GM21360 (cell line): ENCODE measurements around the gene CPHXL.

Source experiments
- ATAC-seq: cut with Tn5 transposase; IDR thresholded peaks from one replicate; pipeline ENCODE4 v1.9.1; 2021; ENCODE audit warnings: mild to moderate bottlenecking, moderate library complexity; ENCODE audit not compliant: unreplicated experiment

Gene CPHXL

DNA sequence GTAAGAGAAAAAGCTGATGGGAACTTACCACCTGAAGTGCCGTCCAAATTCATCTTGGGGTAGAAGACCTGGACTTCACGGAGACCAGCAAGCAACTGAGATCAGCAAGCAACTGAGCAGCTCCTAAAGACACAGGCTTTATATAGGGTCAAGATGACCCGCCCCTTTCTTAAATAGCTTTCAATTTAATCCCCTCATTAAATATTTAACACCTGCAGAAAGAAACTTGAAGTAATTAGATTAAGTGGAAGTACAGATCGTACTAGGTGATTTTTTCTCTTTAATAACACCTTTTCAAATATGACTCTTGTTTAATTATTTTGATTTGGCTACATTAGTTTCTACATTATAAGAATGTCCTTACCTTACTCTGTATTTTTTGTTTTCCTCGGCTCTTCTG lies at the start of gene CPHXL:
Gene CPHXL (minus strand): TSS at position 101 of the 400 bp plus-strand sequence. CDS start 48 bp downstream, at position 53.
- no peak for ATAC-seq

DNA sequence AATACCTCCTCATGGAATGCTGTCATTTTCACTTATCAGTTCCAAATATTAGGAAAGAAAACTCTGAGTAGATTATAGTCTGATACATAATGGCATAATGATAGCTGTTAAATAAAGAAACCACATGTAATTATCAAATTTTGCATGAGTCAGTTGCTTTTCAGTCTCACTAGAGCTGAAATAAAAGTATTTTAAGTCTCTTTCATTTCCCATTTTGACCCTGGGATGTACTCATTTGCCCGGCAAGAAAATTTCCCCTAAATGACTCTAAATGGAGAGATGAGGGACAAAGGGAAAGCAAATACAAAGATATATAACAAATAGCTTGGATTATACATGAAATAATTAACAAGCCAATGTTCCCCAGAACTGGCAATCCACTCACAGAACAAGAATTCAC lies 47.9 kb upstream of the CPHXL start:
- peak; percentile 70 for ATAC-seq

DNA sequence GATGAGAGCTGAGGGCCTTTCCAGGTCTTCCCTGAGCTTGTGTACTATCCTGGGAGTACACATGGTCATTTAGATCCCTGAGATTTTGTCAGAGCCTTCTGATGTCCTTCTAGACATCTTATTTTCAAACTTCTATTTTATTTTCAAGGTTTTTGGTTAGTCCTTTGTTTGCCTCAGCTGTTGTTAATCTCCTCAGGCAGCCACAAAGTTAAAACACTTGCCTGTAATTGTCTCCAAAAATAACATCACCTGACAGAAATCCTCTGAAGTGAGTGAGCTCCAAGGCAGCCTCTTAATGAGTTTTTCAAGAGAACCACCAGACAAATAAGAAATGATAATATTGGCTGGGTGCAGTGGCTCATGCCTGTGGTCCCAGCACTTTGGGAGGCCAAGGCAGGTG lies 43.8 kb upstream of the CPHXL start:
- no peak for ATAC-seq

DNA sequence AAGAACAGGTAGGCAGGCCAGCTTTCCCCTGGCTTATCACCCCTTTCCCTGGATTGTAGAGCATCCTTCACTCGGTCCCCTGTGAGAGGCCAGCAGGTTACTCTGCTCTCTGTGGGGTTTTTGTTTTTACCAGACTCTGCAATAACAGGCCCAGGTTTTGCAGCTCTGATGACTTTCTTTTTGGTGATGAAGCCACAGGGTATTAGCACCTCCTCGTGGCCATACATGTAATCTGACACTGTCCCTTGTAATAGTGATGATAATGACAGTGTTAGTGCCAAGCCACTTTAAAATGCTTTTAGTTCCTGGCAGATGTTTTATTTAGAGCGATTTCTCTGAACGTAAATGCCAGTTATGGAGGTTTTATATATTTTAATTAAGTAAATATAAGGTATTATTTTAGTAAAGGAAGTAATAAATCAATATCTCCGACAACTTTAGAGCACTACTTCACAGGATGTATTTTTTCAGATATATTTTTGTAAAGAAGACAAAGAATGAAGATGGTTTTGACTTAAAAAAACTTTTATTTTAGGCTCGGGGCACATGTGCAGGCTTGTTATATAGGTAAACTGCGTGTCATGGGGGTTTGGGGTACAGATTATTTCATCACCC lies 38.0 kb upstream of the CPHXL start:
- ATAC-seq = peak; percentile 83

DNA sequence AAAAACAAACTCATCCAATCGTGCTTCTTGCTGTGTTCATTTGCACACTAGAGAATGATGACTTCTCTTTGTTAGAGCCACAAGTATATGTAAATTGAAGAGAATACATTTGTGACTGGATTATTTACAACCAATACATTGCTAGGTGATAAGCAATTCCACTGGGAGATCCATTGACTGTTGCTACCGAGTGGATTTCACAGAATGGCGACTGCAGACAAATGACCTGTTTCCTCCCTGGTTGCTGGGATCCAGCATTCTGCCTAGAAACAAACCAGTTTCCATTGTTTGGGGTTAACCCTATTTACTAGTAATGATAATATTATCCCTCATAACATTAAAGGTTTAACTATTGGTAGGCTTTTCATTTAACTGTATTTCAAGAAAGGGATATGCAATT lies 36.9 kb upstream of the CPHXL start:
- ATAC-seq = no peak

DNA sequence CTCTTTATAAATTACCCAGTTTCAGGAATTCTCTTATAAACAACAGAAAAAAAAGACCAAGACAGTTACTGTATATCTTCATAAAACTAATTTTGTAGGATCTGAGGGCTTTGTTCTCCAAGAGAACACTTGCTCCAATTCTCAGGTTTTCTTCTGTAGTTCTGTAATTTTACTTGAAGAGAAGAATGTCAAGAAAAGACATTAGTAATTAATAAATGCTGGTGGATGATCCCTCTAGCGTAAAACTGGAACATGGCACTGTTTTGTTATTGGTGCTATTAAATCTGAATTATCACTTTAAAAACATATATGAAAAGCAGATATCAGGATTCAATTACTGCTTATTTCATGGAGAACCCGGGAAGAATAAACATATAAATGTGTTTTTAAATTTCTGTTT lies 36.5 kb upstream of the CPHXL start:
- ATAC-seq = no peak

DNA sequence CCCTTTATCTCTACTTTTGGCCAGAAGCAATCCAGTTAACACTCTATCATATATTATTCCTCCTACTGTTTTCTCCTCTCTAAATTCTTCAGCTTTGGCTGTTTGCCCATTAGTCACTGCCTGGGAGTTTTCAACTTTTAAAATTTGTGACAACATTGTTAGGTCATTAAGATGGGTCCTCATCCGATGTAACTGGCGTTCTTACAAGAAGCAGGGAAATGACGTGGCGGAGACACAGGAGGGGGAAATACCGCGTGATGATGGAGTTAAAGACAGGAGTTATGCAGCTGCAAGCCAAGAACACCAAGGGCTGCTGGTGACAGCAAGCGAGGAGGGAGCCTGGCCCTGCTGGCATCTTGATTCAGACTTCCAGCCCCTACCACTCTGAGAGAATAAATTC lies 34.8 kb upstream of the CPHXL start:
- ATAC-seq = peak; percentile 50

DNA sequence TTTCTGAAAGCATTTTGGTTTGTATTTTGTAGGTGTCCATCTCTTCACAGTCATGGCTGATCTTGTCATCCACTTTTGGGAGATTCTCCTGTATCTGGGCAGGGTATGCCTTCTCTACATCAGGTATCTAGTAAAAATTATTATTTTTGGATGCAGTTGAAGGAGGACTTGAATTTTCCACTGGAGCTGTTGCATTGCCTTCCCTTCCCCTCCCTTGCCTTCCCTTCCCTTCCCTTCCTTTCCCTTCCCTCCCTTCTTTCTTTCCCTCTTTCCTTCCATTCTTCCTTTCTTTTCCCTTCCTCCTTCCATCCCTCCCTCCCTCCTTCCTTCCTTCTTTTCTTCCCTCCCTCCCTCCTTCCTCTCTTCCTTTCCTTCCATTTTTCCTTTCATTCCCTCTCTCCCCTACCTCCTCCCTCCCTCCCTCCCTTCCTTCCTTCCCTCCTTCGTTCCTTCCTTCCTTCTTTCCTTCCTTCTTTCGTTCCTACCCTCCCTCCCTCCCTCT lies 33.8 kb upstream of the CPHXL start:
- no peak for ATAC-seq

DNA sequence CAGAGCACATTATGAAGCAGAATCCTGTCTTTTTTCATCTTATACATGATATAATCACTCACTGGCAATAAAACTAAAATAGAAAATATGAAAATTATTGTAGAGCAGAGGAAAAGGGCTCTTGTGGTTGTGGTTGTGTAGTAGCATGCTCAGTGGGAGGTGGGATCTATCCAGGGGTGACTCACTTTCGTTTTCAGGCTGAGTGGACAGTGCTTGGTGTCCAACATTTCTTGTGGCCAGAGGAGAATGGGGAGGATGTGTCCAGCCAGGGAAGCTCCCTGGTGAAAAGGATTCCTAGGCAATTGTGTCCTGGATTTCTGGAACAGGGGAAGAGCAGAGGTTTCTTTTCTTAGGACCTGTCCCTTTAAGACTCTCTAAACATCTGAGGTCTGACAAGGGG lies 31.9 kb upstream of the CPHXL start:
- no peak for ATAC-seq

DNA sequence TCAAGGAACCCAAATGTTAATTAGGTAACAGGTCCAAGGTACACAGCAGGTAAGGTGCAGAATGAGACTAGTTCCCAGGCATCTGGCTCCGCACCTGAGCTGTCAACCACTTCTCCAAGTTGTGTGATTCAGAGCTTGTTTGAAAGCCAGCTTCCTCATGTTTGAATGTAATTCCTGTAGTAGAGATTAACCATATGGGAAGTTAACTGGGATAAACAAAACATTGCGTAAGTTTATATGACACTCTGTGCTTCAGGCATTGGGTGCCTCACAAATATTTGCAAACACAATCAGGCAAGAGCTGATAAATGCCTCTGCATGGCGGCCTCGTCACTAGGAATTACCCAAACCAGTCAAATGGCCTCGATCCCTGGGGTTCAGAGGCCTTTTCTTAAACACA lies 27.9 kb upstream of the CPHXL start:
- no peak for ATAC-seq

DNA sequence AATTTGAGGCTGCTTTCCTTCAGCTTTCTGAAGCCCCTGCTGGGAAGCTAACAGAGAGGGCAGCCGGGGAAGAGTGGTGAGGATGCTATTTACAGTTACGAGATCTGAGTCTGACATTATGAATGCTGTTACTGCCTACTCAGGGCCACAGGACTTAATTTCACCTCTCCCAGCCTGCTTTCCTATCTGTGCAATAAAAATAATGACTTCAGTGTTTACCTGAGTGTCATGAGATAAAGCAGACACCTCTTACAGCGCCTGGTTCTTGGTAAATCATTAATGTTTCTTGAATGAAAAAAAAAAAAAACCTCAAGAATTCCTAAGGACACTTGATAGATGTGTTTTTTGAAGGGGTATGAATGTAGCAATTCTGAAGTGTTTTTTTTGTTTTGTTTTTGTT lies 24.2 kb upstream of the CPHXL start:
- ATAC-seq = no peak

DNA sequence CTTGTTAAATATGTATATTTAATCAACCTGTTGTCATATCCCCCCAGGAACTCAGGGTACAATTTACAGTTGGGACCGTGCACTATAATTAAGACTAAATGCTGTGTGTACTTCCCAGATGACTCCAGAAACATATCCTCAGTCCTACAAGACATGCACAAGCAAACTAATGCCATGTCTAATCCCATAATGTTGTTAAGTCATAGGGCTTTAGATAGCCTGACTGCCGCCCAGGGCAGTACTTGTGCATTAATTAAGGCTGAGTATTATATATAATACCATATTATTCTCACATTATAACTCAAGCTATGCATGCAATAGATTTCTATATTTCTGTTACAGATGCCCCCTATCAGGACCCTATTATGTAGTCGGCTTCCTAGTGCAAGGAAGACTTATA lies 20.1 kb upstream of the CPHXL start:
- no peak for ATAC-seq

DNA sequence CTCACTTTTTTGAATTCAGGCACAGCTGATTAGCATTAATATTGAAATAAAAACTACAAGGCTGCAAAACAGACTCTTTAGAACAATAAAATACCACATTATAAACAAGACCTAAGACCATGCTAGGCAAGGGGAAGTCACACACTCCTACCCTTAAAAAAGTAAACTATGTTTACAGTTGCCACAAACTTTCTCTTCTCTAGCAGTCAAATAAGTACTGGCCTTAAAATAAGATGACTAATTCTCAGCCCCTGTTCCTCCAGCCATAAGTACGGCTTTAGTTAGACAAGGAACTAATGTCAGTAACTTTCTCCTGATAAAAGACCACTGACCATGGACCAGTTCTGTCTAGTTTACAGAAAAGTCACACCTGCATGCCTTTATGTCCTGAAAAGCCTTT lies 19.5 kb upstream of the CPHXL start:
- peak; percentile 71 for ATAC-seq

DNA sequence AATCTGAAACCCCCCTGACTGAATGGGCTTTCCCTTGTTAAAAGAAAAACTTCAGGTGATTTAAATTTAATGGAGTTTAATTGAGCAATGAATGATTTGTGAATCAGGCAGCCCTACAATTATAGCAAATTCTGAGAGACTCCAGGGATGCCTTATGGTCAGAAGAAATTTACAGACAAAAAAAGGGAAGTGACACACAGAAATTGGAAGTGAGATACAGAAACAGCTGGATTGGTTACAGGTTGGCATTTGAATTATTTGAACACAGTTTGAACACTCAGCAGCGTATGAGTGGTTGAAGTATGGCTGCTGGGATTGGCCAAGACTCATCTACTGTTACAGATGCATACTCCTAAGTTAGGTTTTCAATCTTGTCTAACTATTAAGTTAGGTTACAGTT lies 19.0 kb upstream of the CPHXL start:
- ATAC-seq = no peak

DNA sequence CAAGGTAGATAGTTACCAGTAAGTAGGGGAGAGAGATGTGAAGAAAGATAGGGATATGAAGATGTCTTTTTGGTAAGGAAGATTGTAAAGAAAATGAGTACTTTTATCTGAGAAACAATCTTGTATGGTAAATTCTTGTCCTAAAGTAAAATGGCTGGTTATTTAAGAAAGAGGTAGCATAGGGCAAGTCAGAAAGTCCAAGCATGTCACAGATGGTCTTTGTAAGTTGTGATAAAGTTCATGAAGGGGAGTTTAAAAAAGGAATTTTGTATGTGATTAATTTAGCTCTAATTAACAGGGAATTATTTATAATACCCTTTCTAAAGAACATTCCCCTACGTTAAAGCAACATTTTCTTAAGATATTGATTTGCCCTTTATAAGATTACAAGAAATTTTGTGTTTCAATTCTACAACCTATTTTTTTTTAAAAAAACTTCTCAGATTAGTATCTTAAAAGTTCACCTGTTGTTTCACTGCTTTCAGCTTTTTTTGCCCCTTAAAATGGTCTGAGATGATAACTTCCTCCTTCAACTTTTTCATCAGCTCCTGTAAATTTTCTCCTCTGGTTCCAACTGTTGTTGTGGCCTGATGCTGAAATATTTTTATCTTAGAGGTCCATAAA lies 16.2 kb upstream of the CPHXL start:
- ATAC-seq = no peak

DNA sequence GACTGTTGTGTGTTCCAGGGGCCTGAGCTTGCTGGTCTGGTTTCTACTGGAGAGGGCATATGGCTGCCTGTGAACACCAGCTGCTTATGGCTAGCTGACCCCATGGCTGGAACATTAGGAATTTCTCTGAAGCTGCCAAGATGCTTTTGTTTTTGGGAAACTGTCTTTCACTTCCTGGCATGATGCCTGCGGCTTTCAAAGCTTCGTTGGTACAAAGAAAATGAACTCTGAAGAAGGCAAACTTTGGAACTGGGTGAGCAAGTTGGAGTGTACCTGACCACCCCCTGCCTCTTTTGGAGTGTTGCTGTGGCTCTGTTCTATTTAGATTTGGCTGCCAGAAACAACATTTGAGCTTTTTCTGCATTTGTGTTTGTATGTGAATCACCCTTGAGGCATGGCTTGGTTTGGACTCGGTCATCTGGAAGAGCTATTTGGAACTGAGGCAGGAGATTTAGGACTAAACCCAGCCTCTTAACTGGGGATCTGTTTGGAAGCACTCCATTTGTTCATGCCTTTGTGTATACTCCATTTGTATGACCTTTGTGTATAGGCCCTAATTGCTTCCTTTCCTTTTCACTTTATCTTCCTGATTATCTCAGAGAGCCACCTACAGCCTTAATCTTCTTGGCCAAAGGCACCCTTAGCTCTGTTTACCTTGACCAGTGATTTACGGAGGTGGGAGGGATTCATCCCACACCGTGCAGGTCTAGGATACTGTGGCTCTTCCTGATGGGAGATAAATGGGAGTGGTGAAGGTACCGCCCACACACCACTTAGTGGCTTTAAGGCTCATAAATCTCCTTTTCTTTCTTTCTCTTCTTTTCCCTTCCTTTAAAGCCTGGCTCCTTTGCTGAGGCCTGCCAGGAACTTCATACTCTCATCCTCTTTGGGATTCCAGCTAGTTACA lies 7.3 kb upstream of the CPHXL start:
- ATAC-seq = no peak

DNA sequence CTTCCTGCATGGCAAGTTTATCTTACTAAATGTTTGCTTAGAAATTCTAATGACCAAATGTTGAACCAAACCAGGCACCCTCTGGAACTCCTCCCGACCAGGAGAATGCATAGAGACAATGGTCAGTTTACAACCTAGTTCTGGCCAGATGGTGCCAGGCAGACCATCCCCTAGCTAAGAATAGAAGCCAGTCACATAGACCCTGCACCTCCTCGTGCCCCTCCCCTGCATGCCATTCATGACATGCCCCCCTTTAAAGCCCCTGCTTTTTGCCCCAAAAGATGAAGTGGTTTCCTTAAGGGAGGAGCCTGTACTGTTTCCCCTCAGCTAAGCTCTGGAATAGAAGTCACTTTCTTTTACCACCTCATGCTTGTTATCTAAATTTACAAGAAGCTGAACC lies 6.6 kb upstream of the CPHXL start:
- no peak for ATAC-seq

DNA sequence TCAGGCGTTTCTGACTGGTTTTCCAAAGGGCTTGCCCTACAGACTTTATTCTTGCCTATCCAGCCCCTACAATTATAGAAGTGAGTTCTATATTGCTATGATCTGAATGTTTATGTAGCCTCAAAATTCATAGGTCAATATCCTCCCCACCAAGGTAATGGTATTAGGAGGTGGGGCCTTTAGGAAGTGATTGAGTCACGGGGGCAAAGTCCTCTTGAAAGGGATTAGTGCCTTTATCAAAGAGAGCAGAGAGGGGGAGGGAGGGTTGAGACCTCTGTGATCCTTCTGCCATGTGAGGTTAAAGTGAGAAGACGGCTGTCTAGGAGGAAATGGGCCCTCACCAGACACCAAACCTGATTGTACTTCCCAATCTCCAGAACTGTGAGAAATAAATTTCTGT lies 931 bp upstream of the CPHXL start:
- ATAC-seq = no peak

DNA sequence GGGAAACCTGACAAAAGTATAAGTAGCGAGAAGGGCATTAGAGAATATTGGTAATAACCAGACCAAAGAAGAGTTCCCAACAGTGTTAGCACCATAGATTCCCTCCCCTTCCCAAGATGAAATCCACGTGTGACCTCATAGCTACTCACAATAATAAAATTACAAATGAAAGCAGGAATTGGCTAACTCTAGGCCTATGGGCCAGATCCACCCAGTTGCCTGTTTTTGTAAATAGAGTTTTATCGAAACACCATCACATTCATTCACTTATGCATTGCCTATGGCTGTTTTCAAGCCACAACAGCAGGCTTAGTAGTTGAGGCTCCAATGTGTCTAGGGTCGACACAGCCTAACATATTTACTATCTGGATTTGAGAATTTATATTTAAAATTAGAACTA lies 7.8 kb downstream of the CPHXL start:
- no peak for ATAC-seq

DNA sequence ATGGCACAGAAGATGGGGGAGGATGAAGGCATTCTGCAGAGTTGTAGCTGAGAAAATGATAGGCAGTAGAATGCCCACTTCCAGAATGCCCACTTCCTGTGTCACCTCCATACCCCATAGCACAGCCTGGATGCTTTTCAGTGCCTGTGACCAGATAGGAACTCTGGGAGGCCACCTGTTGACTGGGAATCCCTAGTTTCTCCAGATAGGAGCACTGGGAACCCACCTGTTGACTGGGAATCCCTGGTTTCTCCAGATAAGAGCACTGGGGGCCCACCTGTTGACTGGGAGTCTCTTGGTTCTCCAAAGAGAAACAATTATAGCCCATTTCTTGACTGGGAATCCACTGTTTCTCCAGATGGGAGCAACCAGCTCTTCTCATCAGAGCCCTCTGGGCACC lies 11.6 kb downstream of the CPHXL start:
- ATAC-seq = no peak

DNA sequence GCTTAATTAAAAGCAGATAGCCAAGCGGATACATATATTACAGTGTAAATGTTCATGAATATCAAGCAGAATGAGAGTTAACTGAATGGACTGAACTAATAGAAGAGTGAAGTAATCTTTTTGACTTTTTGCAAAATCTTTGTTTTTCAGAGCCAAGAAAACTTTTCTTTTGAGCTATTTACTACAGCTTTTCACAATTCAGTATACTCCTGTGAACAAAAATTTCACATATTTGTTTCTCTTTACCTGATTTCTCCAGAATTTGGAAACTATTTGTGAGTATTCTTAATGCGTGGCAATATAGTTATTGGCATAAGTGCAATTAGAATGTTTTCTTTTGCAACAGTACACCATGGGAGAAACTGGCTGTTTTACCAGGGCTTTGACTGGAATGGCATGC lies 15.9 kb downstream of the CPHXL start:
- ATAC-seq = no peak

DNA sequence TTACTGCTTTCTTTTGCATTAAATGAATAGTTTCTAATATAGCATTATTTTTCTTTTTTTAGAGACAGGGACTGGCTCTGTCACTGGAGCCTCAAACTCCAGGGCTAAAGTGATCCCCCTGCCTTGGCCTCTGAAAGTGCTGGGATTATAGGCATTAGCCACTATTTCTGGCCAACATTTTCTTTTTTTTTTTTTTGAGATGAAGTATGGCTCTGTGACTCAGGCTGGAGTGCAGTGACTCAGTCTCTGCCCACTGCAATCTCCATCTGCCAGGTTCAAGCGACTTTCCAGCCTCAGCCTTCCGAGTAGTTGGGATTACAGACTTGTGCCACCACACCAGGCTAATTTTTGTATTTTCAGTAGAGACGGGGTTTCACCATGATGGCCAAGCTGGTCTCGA lies 23.0 kb downstream of the CPHXL start:
- no peak for ATAC-seq
